Measurements from ENCODE around the gene OOSP1. TPM values are rescaled to one million over a fixed set of nuclear protein-coding genes. Genes with fewer than 3 reads are reported as not detected.

The OOSP1 gene
- total RNA-seq, 3 donors from 2014 or later (not counting 1 experiment from before 2014, with no cell fraction given): 0.48 TPM; not detected in 2

DNA sequence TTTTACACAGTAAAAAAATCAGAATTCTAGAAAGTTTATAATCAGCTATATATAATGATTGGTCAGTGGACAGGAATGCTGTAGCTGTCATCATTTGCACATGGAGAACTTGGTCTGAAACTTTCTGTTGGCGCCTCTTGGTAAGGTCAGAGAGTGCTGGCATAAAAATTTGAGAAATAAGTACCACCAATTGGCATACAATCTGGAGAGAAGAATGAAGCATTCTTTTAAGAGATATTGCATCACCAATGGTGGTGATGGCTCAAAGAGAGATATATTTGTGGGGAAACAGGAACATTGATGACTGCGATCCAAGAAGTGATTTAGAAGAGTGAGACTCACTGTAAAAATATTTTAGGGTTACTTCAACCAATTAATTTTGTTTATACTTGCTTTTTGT, 19.8 kb upstream of the OOSP1 start:
- H3K27me3 ChIP-seq (ENCODE audit: control insufficient read depth, insufficient read depth, low read length): no peaks in the 10 kb centered on the region
- ATAC-seq: no peak
- 93% methylated on average over 1 of the region's 2 CpGs for WGBS (ENCODE audit: insufficient coverage)
- no peak overlapping the region for H3K27ac Mint-ChIP-seq
- no peak overlapping the region for H3K4me3 ChIP-seq (ENCODE audit: low read length)
- H3K27ac ChIP-seq (ENCODE audit: low read length): no peak overlapping the region
- H3K4me1 ChIP-seq (ENCODE audit: control insufficient read depth, insufficient read depth, low read length): no peaks in the 10 kb centered on the region
- peaks cover 15% of the 10 kb centered on the region for H3K36me3 Mint-ChIP-seq
- H3K27me3 Mint-ChIP-seq (ENCODE audit: low read depth in 2 of 2): peaks cover 0 to 6% of the 10 kb centered on the region in 2 donors
- no peak for TF ChIP-seq CTCF (IDR thresholded peaks at IDR 0.05)
- intact Hi-C loops (cut with micrococcal nuclease): no loop called here
- H3K9me3 Mint-ChIP-seq: peaks cover 9 to 10% of the 10 kb centered on the region in 2 donors
- peaks cover 18% of the 10 kb centered on the region for H3K9me3 ChIP-seq (ENCODE audit: control insufficient read depth, insufficient read depth, low read length)
- H3K4me3 Mint-ChIP-seq: no peak overlapping the region
- H3K4me1 Mint-ChIP-seq: no peaks in the 10 kb centered on the region
- no peak for DNase-seq
- no peaks in the 10 kb centered on the region for H3K36me3 ChIP-seq (ENCODE audit: control insufficient read depth, insufficient read depth, low read length)

- no peak overlapping the region for H3K27ac ChIP-seq (ENCODE audit: low read length)
- peaks cover 0 to 6% of the 10 kb centered on the region in 2 donors for H3K27me3 Mint-ChIP-seq (ENCODE audit: low read depth in 2 of 2)
- H3K27me3 ChIP-seq (ENCODE audit: control insufficient read depth, insufficient read depth, low read length): no peaks in the 10 kb centered on the region
- H3K9me3 Mint-ChIP-seq: peaks cover 10 to 12% of the 10 kb centered on the region in 2 donors
- no peak overlapping the region for H3K4me3 Mint-ChIP-seq
- intact Hi-C loops (cut with micrococcal nuclease): loop anchor here (1.0 kb wide), 1 partner anchor 96 kb away; no protein-coding TSS in a partner anchor
- no peaks in the 10 kb centered on the region for H3K4me1 Mint-ChIP-seq
- H3K9me3 ChIP-seq (ENCODE audit: control insufficient read depth, insufficient read depth, low read length): peaks cover 24% of the 10 kb centered on the region
- H3K4me1 ChIP-seq (ENCODE audit: control insufficient read depth, insufficient read depth, low read length): no peaks in the 10 kb centered on the region
- H3K36me3 Mint-ChIP-seq: peaks cover 16% of the 10 kb centered on the region
- DNase-seq (peak in 1 of 2 donors; percentile 31), ATAC-seq (no peak)
- 79% methylated on average over 2 of the region's 3 CpGs for WGBS (ENCODE audit: insufficient coverage)
- H3K27ac Mint-ChIP-seq: no peak overlapping the region
- H3K36me3 ChIP-seq (ENCODE audit: control insufficient read depth, insufficient read depth, low read length): no peaks in the 10 kb centered on the region
- peak; percentile 43 for TF ChIP-seq CTCF (IDR thresholded peaks at IDR 0.05)
- no peak overlapping the region for H3K4me3 ChIP-seq (ENCODE audit: low read length)
Measured at GRCh38 chr11:59918987-59919589, 19.1 kb upstream of the OOSP1 start.

- Histone ChIP-seq H3K27me3 (ENCODE audit: control insufficient read depth, insufficient read depth, low read length) (no peaks in the 10 kb centered on the region), H3K4me3 (ENCODE audit: low read length) (no peak overlapping the region), H3K27ac (ENCODE audit: low read length) (no peak overlapping the region), H3K9me3 (ENCODE audit: control insufficient read depth, insufficient read depth, low read length) (peaks cover 36% of the 10 kb centered on the region), H3K4me1 (ENCODE audit: control insufficient read depth, insufficient read depth, low read length) (no peaks in the 10 kb centered on the region), H3K36me3 (ENCODE audit: control insufficient read depth, insufficient read depth, low read length) (no peaks in the 10 kb centered on the region)
- Mint-ChIP-seq H3K9me3 (peaks cover 15 to 16% of the 10 kb centered on the region in 2 donors), H3K27me3 (ENCODE audit: low read depth in 2 of 2) (peaks cover 0 to 3% of the 10 kb centered on the region in 2 donors), H3K36me3 (peaks cover 37% of the 10 kb centered on the region), H3K4me1 (no peaks in the 10 kb centered on the region), H3K4me3 (no peak overlapping the region), H3K27ac (no peak overlapping the region)
- DNase-seq (peak in 1 of 2 donors; percentile 15), ATAC-seq (no peak)
- WGBS (ENCODE audit: insufficient coverage): 93% methylated on average over 5 of the region's 6 CpGs
- intact Hi-C loops (cut with micrococcal nuclease): no loop called here
- TF ChIP-seq CTCF (IDR thresholded peaks at IDR 0.05): no peak
Measured at GRCh38 chr11:59923813-59924212, 14.4 kb upstream of the OOSP1 start.

DNA sequence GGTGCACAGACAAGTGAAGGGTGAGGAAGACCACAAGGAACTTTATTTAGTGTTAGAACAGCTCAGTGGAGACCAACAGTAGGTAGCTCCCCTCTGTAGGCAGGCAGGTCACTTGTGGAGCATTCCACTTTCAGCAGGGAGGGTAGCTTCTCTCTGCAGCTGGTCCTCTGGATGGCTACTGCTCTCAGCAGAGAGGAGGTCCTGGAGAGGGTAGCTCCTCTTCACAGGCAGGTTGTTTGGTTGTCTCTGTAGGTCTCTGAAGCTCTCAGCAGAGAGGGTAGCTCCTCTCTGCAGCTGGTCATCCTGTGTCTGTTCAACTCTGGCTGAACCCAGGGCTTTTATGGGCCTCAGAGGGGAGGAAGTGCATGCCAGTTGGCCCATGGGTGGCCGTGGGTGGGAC, 6.5 kb upstream of the OOSP1 start:
- ATAC-seq: no peak
- Histone ChIP-seq H3K36me3 (ENCODE audit: control insufficient read depth, insufficient read depth, low read length) (no peaks in the 10 kb centered on the region), H3K27ac (ENCODE audit: low read length) (no peak overlapping the region), H3K4me3 (ENCODE audit: low read length) (no peak overlapping the region), H3K9me3 (ENCODE audit: control insufficient read depth, insufficient read depth, low read length) (peaks cover 12% of the 10 kb centered on the region), H3K4me1 (ENCODE audit: control insufficient read depth, insufficient read depth, low read length) (no peaks in the 10 kb centered on the region), H3K27me3 (ENCODE audit: control insufficient read depth, insufficient read depth, low read length) (no peaks in the 10 kb centered on the region)
- Mint-ChIP-seq H3K4me1 (no peaks in the 10 kb centered on the region), H3K27me3 (ENCODE audit: low read depth in 2 of 2) (peaks cover 0 to 2% of the 10 kb centered on the region in 2 donors), H3K4me3 (no peak overlapping the region), H3K27ac (no peak overlapping the region), H3K9me3 (peaks cover 3 to 7% of the 10 kb centered on the region in 2 donors), H3K36me3 (peaks cover 5% of the 10 kb centered on the region)
- 70% methylated on average over 1 of the region's 1 CpG for WGBS (ENCODE audit: insufficient coverage)
- intact Hi-C loops (cut with micrococcal nuclease): no loop called here
- TF ChIP-seq CTCF (IDR thresholded peaks at IDR 0.05): no peak
- DNase-seq: no peak

Data from natural killer cell (primary cell).